ENCODE results near the gene TNFAIP8L2.

The TNFAIP8L2 gene

GRCh38 chr1:151135433-151136385, 20.7 kb upstream of the TNFAIP8L2 start:
- H2BK120ac ChIP-seq (ENCODE audit: insufficient read depth, low read length, poor library complexity) = no peak overlapping the region
- H3K9me3 ChIP-seq (ENCODE audit: insufficient read depth, low read depth, low read length) = peaks cover 7% of the 10 kb centered on the region
- peaks cover 2% of the 10 kb centered on the region for H3K79me1 ChIP-seq (ENCODE audit: low read length)
- peaks cover 22% of the 10 kb centered on the region for H3K27me3 ChIP-seq (ENCODE audit: insufficient read depth, low read length)
- no peak overlapping the region for H4K8ac ChIP-seq (ENCODE audit: low read depth, low read length)
- peaks cover 10 to 15% of the 10 kb centered on the region in 2 experiments for H3K4me1 ChIP-seq (ENCODE audit: control insufficient read depth in 1 of 2, insufficient read depth in 2 of 2, low read length in 2 of 2)
- no peak overlapping the region for H3K23ac ChIP-seq (ENCODE audit: low read length)
- H2AFZ ChIP-seq (ENCODE audit: insufficient read depth, low read length, poor library complexity) = no peak overlapping the region
- H2BK12ac ChIP-seq (ENCODE audit: low read length) = no peak overlapping the region
- WGBS (ENCODE audit: extremely low coverage, insufficient coverage, insufficient read length) = no CpG with 5 or more reads among the region's 12 CpGs
- no peak overlapping the region for H3K4me2 ChIP-seq (ENCODE audit: low read length)
- DNase-seq = no peak
- no peak overlapping the region for H2AK5ac ChIP-seq (ENCODE audit: low read length)
- H3K4me3 ChIP-seq (ENCODE audit: low read depth, low read length) = no peak overlapping the region
- no peak overlapping the region for H3K27ac ChIP-seq (ENCODE audit: low read depth, low read length)
- H4K91ac ChIP-seq (ENCODE audit: low read depth, low read length) = no peak overlapping the region
- H4K12ac ChIP-seq (ENCODE audit: low read depth, low read length) = no peak overlapping the region
- no peak overlapping the region for H3K18ac ChIP-seq (ENCODE audit: low read length)
- peaks cover 0 to 3% of the 10 kb centered on the region in 2 experiments for H3K36me3 ChIP-seq (ENCODE audit: control insufficient read depth in 1 of 2, insufficient read depth in 2 of 2, low read length in 2 of 2)
- no peak overlapping the region for H3K9ac ChIP-seq (ENCODE audit: low read length)
- no peak overlapping the region for H2BK5ac ChIP-seq (ENCODE audit: low read depth, low read length, poor library complexity)
- H3K14ac ChIP-seq (ENCODE audit: low read length) = no peak overlapping the region
- no peak overlapping the region for H3K4ac ChIP-seq (ENCODE audit: low read depth, low read length)
- no peaks in the 10 kb centered on the region for H3K79me2 ChIP-seq (ENCODE audit: control insufficient read depth, insufficient read depth, low read length, poor library complexity)

GRCh38 chr1:151137789-151138188, 18.7 kb upstream of the TNFAIP8L2 start:
- H3K79me1 ChIP-seq (ENCODE audit: low read length) = no peaks in the 10 kb centered on the region
- H3K4ac ChIP-seq (ENCODE audit: low read depth, low read length) = no peak overlapping the region
- no peak overlapping the region for H2BK12ac ChIP-seq (ENCODE audit: low read length)
- H3K27ac ChIP-seq (ENCODE audit: low read depth, low read length) = no peak overlapping the region
- peaks cover 7% of the 10 kb centered on the region for H3K9me3 ChIP-seq (ENCODE audit: insufficient read depth, low read depth, low read length)
- no peak for DNase-seq
- no peak overlapping the region for H3K14ac ChIP-seq (ENCODE audit: low read length)
- H3K4me3 ChIP-seq (ENCODE audit: low read depth, low read length) = no peak overlapping the region
- no peak overlapping the region for H2AFZ ChIP-seq (ENCODE audit: insufficient read depth, low read length, poor library complexity)
- no peak overlapping the region for H3K9ac ChIP-seq (ENCODE audit: low read length)
- no CpG with 5 or more reads among the region's 7 CpGs for WGBS (ENCODE audit: extremely low coverage, insufficient coverage, insufficient read length)
- no peak overlapping the region for H4K12ac ChIP-seq (ENCODE audit: low read depth, low read length)
- H4K91ac ChIP-seq (ENCODE audit: low read depth, low read length) = no peak overlapping the region
- H4K8ac ChIP-seq (ENCODE audit: low read depth, low read length) = no peak overlapping the region
- no peak overlapping the region for H3K23ac ChIP-seq (ENCODE audit: low read length)
- H2BK120ac ChIP-seq (ENCODE audit: insufficient read depth, low read length, poor library complexity) = no peak overlapping the region
- H3K18ac ChIP-seq (ENCODE audit: low read length) = no peak overlapping the region
- no peak overlapping the region for H3K4me2 ChIP-seq (ENCODE audit: low read length)
- H3K36me3 ChIP-seq (ENCODE audit: control insufficient read depth in 1 of 2, insufficient read depth in 2 of 2, low read length in 2 of 2) = peaks cover 0 to 3% of the 10 kb centered on the region in 2 experiments
- no peaks in the 10 kb centered on the region for H3K79me2 ChIP-seq (ENCODE audit: control insufficient read depth, insufficient read depth, low read length, poor library complexity)
- H3K27me3 ChIP-seq (ENCODE audit: insufficient read depth, low read length) = peaks cover 13% of the 10 kb centered on the region
- H3K4me1 ChIP-seq (ENCODE audit: control insufficient read depth in 1 of 2, insufficient read depth in 2 of 2, low read length in 2 of 2) = peaks cover 0 to 6% of the 10 kb centered on the region in 2 experiments
- H2AK5ac ChIP-seq (ENCODE audit: low read length) = no peak overlapping the region
- no peak overlapping the region for H2BK5ac ChIP-seq (ENCODE audit: low read depth, low read length, poor library complexity)

- Histone ChIP-seq H2BK5ac (ENCODE audit: low read depth, low read length, poor library complexity) (no peak overlapping the region), H4K12ac (ENCODE audit: low read depth, low read length) (no peak overlapping the region), H2AK5ac (ENCODE audit: low read length) (no peak overlapping the region), H3K4ac (ENCODE audit: low read depth, low read length) (no peak overlapping the region), H3K4me2 (ENCODE audit: low read length) (no peak overlapping the region), H3K79me2 (ENCODE audit: control insufficient read depth, insufficient read depth, low read length, poor library complexity) (no peaks in the 10 kb centered on the region), H3K27me3 (ENCODE audit: insufficient read depth, low read length) (peaks cover 16% of the 10 kb centered on the region), H3K4me1 (ENCODE audit: control insufficient read depth in 1 of 2, insufficient read depth in 2 of 2, low read length in 2 of 2) (peaks cover 8 to 15% of the 10 kb centered on the region in 2 experiments), H3K23ac (ENCODE audit: low read length) (no peak overlapping the region), H3K18ac (ENCODE audit: low read length) (no peak overlapping the region), H2BK120ac (ENCODE audit: insufficient read depth, low read length, poor library complexity) (no peak overlapping the region), H4K8ac (ENCODE audit: low read depth, low read length) (no peak overlapping the region), H3K14ac (ENCODE audit: low read length) (no peak overlapping the region), H2BK12ac (ENCODE audit: low read length) (no peak overlapping the region), H3K36me3 (ENCODE audit: control insufficient read depth in 1 of 2, insufficient read depth in 2 of 2, low read length in 2 of 2) (no peaks in the 10 kb centered on the region), H3K4me3 (ENCODE audit: low read depth, low read length) (no peak overlapping the region), H4K91ac (ENCODE audit: low read depth, low read length) (no peak overlapping the region), H3K9me3 (ENCODE audit: insufficient read depth, low read depth, low read length) (no peaks in the 10 kb centered on the region), H3K27ac (ENCODE audit: low read depth, low read length) (no peak overlapping the region), H2AFZ (ENCODE audit: insufficient read depth, low read length, poor library complexity) (no peak overlapping the region), H3K9ac (ENCODE audit: low read length) (no peak overlapping the region), H3K79me1 (ENCODE audit: low read length) (peaks cover 2% of the 10 kb centered on the region)
- no peak for DNase-seq
- no CpG with 5 or more reads among the region's 5 CpGs for WGBS (ENCODE audit: extremely low coverage, insufficient coverage, insufficient read length)
These were observed 13.9 kb upstream of the TNFAIP8L2 start for GRCh38 chr1:151142411-151143056.

GRCh38 chr1:151143057-151143435, 13.4 kb upstream of the TNFAIP8L2 start:
- Histone ChIP-seq H2BK12ac (ENCODE audit: low read length) (no peak overlapping the region), H3K79me2 (ENCODE audit: control insufficient read depth, insufficient read depth, low read length, poor library complexity) (no peaks in the 10 kb centered on the region), H4K8ac (ENCODE audit: low read depth, low read length) (no peak overlapping the region), H2AFZ (ENCODE audit: insufficient read depth, low read length, poor library complexity) (no peak overlapping the region), H2BK5ac (ENCODE audit: low read depth, low read length, poor library complexity) (no peak overlapping the region), H3K9ac (ENCODE audit: low read length) (no peak overlapping the region), H4K12ac (ENCODE audit: low read depth, low read length) (no peak overlapping the region), H2AK5ac (ENCODE audit: low read length) (no peak overlapping the region), H3K23ac (ENCODE audit: low read length) (no peak overlapping the region), H4K91ac (ENCODE audit: low read depth, low read length) (no peak overlapping the region), H3K4me1 (ENCODE audit: control insufficient read depth in 1 of 2, insufficient read depth in 2 of 2, low read length in 2 of 2) (peaks cover 8 to 15% of the 10 kb centered on the region in 2 experiments), H3K27me3 (ENCODE audit: insufficient read depth, low read length) (peaks cover 16% of the 10 kb centered on the region), H3K4me2 (ENCODE audit: low read length) (no peak overlapping the region), H3K79me1 (ENCODE audit: low read length) (peaks cover 2% of the 10 kb centered on the region), H3K36me3 (ENCODE audit: control insufficient read depth in 1 of 2, insufficient read depth in 2 of 2, low read length in 2 of 2) (no peaks in the 10 kb centered on the region), H3K27ac (ENCODE audit: low read depth, low read length) (no peak overlapping the region), H3K4ac (ENCODE audit: low read depth, low read length) (no peak overlapping the region), H3K9me3 (ENCODE audit: insufficient read depth, low read depth, low read length) (no peaks in the 10 kb centered on the region), H3K4me3 (ENCODE audit: low read depth, low read length) (no peak overlapping the region), H3K14ac (ENCODE audit: low read length) (no peak overlapping the region), H3K18ac (ENCODE audit: low read length) (no peak overlapping the region), H2BK120ac (ENCODE audit: insufficient read depth, low read length, poor library complexity) (no peak overlapping the region)
- no CpG with 5 or more reads among the region's 7 CpGs for WGBS (ENCODE audit: extremely low coverage, insufficient coverage, insufficient read length)
- DNase-seq = no peak

Measured in trophoblast cell (in vitro differentiated cells and primary cell).